HCT116 (cell line): ENCODE results near the gene ARSI. TPM values are rescaled to one million over a fixed set of nuclear protein-coding genes. Genes with fewer than 3 reads are reported as not detected.

Experiments
- ATAC-seq: fragments of 200-7000 bp; cut with Tn5 transposase; 2 replicates; pipeline ENCODE4 v1.9.1; 2020; ENCODE audit warnings: mild to moderate bottlenecking, moderate library complexity
- BruUV-seq: library from RNA; stranded (reverse); fragments of 400-500 nt; replicated peaks from 2 replicates; lab custom pipeline; 2021; lab: Mats Ljungman, UMichigan
- CTCF ChIA-PET: fragments of 300-600 bp; sonication (Branson Sonifier 250); formaldehyde crosslinking; loops from one replicate; lab custom pipeline; 2021; ENCODE audit warnings: antibody characterized with exemption; lab: Charles Lee
- POLR2A ChIA-PET: fragments of 300-600, 350-600 bp; sonication (Branson Sonifier 250); formaldehyde crosslinking; loops from one replicate; lab custom pipeline; 2021; ENCODE audit warnings: antibody characterized with exemption; lab: Charles Lee
- RAD21 ChIA-PET, 2 experiments: fragments of 300-600 bp; sonication (Branson Sonifier 250); formaldehyde crosslinking; loops; one replicate each; lab custom pipeline; 2023; ENCODE audit warnings: low total read pairs in 2 of 2; ENCODE audit not compliant: uncharacterized antibody in 2 of 2, unreplicated experiment in 2 of 2, low non-redundant PET in 1 of 2; lab: Charles Lee
- DNase-seq: peaks from one replicate; pipeline ENCODE4 v3.0.0-alpha.2; 2010; ENCODE audit warnings: low read depth, low spot score
- H2AFZ ChIP-seq: fragments of 200-600 bp; shearing (Covaris generic), sonication (generic); 2 replicates; pipeline ENCODE4 v1.6.1; 2017; ENCODE audit warnings: low read depth, mixed run types, mixed read lengths, antibody characterized with exemption, low read length; ENCODE audit not compliant: poor library complexity, severe bottlenecking
- H3K27ac ChIP-seq: 2 replicates; pipeline ENCODE4 v1.5.1; 2012; ENCODE audit warnings: low read depth, low read length
- H3K27me3 ChIP-seq: fragments of 200-600 bp; sonication (generic); 2 replicates; pipeline ENCODE4 v1.6.1; 2016; ENCODE audit warnings: mixed run types, low read length, mixed read lengths; ENCODE audit not compliant: insufficient read depth
- H3K36me3 ChIP-seq, 2 experiments: fragments of 200-500 bp in 1 of 2; fragments of 200-600 bp in 1 of 2; sonication (Bioruptor generic) in 1 of 2; sonication (generic) in 1 of 2; 2 replicates each; pipeline versions ENCODE4 v1.5.1 to v1.6.1; 2014 to 2016; ENCODE audit warnings: low read length in 2 of 2, inconsistent platforms in 1 of 2, mixed read lengths in 1 of 2, mixed run types in 1 of 2; ENCODE audit not compliant: insufficient read depth in 2 of 2, control insufficient read depth in 1 of 2
- H3K4me1 ChIP-seq, 2 experiments: fragments of 200-600 bp in 1 of 2; sonication (generic) in 1 of 2; 2 replicates each; pipeline versions ENCODE4 v1.5.1 to v1.6.1; 2012 to 2017; ENCODE audit warnings: low read length in 2 of 2, inconsistent platforms in 1 of 2, mild to moderate bottlenecking in 1 of 2, mixed read lengths in 1 of 2, mixed run types in 1 of 2, moderate library complexity in 1 of 2; ENCODE audit not compliant: insufficient read depth in 2 of 2, control insufficient read depth in 1 of 2
- H3K4me2 ChIP-seq: fragments of 200-600 bp; sonication (generic); 2 replicates; pipeline ENCODE4 v1.6.1; 2017; ENCODE audit warnings: mixed run types, low read length, mixed read lengths
- H3K4me3 ChIP-seq, 2 experiments: fragments of 200-600 bp in 1 of 2; sonication (generic) in 1 of 2; replicated peaks in 1 of 2; 2 replicates each; pipeline ENCODE4 v1.5.1; 2011 to 2016; ENCODE audit warnings: low read length in 2 of 2, control low read depth in 1 of 2, low read depth in 1 of 2, mild to moderate bottlenecking in 1 of 2, mixed read lengths in 1 of 2, mixed run types in 1 of 2
- H3K79me2 ChIP-seq: fragments of 200-600 bp; sonication (generic); 2 replicates; pipeline ENCODE4 v1.6.1; 2017; ENCODE audit warnings: mild to moderate bottlenecking, mixed run types, low read length, moderate library complexity, mixed read lengths; ENCODE audit not compliant: insufficient read depth
- H3K9ac ChIP-seq: fragments of 200-600 bp; sonication (generic); 2 replicates; pipeline ENCODE4 v1.6.1; 2016; ENCODE audit warnings: low read length, mixed read lengths
- H3K9me2 ChIP-seq: fragments of 200-600 bp; sonication (generic), shearing (Covaris generic); 2 replicates; pipeline ENCODE4 v1.6.1; 2017; ENCODE audit warnings: mixed run types, mild to moderate bottlenecking, moderate library complexity; ENCODE audit not compliant: insufficient read depth
- H3K9me3 ChIP-seq, 2 experiments: fragments of 200-500 bp in 1 of 2; fragments of 200-600 bp in 1 of 2; sonication (Bioruptor generic) in 1 of 2; sonication (generic) in 1 of 2; 2 replicates each; pipeline ENCODE4 v1.6.1; 2014 to 2017; ENCODE audit warnings: low read length in 2 of 2, mixed read lengths in 2 of 2, inconsistent platforms in 1 of 2, low read depth in 1 of 2, mild to moderate bottlenecking in 1 of 2, mixed run types in 1 of 2, moderate library complexity in 1 of 2; ENCODE audit not compliant: control insufficient read depth in 1 of 2, insufficient read depth in 1 of 2
- H4K20me1 ChIP-seq: fragments of 200-600 bp; sonication (generic), shearing (Covaris generic); 2 replicates; pipeline ENCODE4 v1.6.1; 2017; ENCODE audit warnings: mixed run types, mild to moderate bottlenecking, moderate library complexity; ENCODE audit not compliant: insufficient read depth
- CEBPB ChIP-seq: IDR thresholded peaks from 2 replicates; pipeline ENCODE4 v1.6.1; 2012; ENCODE audit warnings: low read depth
- EZH2 ChIP-seq: fragments of 200-600 bp; sonication (generic); IDR thresholded peaks from 2 replicates; pipeline ENCODE4 v1.6.1; 2017; ENCODE audit warnings: antibody characterized with exemption, mixed run types
- POLR2AphosphoS5 ChIP-seq: IDR thresholded peaks from 2 replicates; pipeline ENCODE4 v1.6.1; 2011; ENCODE audit warnings: mild to moderate bottlenecking, low read depth, low read length, moderate library complexity
- RAD21 ChIP-seq: IDR thresholded peaks from 2 replicates; pipeline ENCODE4 v1.6.1; 2012; ENCODE audit warnings: low read depth, mild to moderate bottlenecking
- YY1 ChIP-seq: IDR thresholded peaks from 2 replicates; pipeline ENCODE4 v1.6.1; 2011; ENCODE audit warnings: low read length, low read depth, moderate library complexity, mild to moderate bottlenecking; ENCODE audit not compliant: insufficient replicate concordance; ENCODE audit errors: extremely low read depth
- ZBTB33 ChIP-seq: IDR thresholded peaks from 2 replicates; pipeline ENCODE4 v1.6.1; 2011; ENCODE audit warnings: mild to moderate bottlenecking, low read length, moderate library complexity; ENCODE audit not compliant: insufficient replicate concordance; ENCODE audit errors: extremely low read depth
- ZNF274 ChIP-seq: fragments of 200-500 bp; sonication (Bioruptor generic); IDR thresholded peaks from 2 replicates; pipeline ENCODE4 v1.6.1; 2014; ENCODE audit warnings: mild to moderate bottlenecking, low read depth, low read length, inconsistent platforms
- intact Hi-C: fragments of 100-400 bp; cut with micrococcal nuclease; formaldehyde crosslinking; loops from 2 replicates; pipeline ENCODE4 v1.10.0; 2022
- total RNA-seq: library from RNA; stranded (reverse); gene quantifications from one replicate; pipeline ENCODE4 v1.2.1, GENCODE V29; 2021; ENCODE audit not compliant: unreplicated experiment
- TF ChIP-seq, protein P1 (sequence below), 3 experiments: fragments of 200-600 bp in 1 of 3; sonication (generic) in 1 of 3; IDR thresholded peaks in 2 of 3; conservative IDR thresholded peaks in 1 of 3; 2 replicates each; pipeline ENCODE4 v1.5.1; 2012 to 2017; ENCODE audit warnings: low read depth in 2 of 3, low read length in 2 of 3, antibody characterized with exemption in 1 of 3, borderline replicate concordance in 1 of 3, control low read depth in 1 of 3, mild to moderate bottlenecking in 1 of 3, mixed read lengths in 1 of 3, mixed run types in 1 of 3, moderate library complexity in 1 of 3; ENCODE audit not compliant: insufficient read depth in 1 of 3
- TF ChIP-seq, protein P2 (sequence below): IDR thresholded peaks from 2 replicates; pipeline ENCODE4 v1.6.1; 2012

Gene ARSI
- total RNA-seq, 1 experiment from 2014 or later = 0.07 TPM

- ChIA-PET RAD21 (no interaction called here), CTCF (no interaction called here), POLR2A (no interaction called here)
- Histone ChIP-seq H3K36me3 (no peaks in the 10 kb centered on the region), H3K4me2 (no peak overlapping the region), H3K9me3 (no peaks in the 10 kb centered on the region), H3K4me1 (no peaks in the 10 kb centered on the region), H3K9ac (no peak overlapping the region), H4K20me1 (no peaks in the 10 kb centered on the region), H3K27me3 (no peaks in the 10 kb centered on the region), H3K9me2 (no peaks in the 10 kb centered on the region), H3K4me3 (no peak overlapping the region), H3K79me2 (no peaks in the 10 kb centered on the region), H3K27ac (no peak overlapping the region), H2AFZ (no peak overlapping the region)
- BruUV-seq = no TSS peak
- ATAC-seq (no peak), DNase-seq (no peak)
- TF ChIP-seq, protein P1, sequence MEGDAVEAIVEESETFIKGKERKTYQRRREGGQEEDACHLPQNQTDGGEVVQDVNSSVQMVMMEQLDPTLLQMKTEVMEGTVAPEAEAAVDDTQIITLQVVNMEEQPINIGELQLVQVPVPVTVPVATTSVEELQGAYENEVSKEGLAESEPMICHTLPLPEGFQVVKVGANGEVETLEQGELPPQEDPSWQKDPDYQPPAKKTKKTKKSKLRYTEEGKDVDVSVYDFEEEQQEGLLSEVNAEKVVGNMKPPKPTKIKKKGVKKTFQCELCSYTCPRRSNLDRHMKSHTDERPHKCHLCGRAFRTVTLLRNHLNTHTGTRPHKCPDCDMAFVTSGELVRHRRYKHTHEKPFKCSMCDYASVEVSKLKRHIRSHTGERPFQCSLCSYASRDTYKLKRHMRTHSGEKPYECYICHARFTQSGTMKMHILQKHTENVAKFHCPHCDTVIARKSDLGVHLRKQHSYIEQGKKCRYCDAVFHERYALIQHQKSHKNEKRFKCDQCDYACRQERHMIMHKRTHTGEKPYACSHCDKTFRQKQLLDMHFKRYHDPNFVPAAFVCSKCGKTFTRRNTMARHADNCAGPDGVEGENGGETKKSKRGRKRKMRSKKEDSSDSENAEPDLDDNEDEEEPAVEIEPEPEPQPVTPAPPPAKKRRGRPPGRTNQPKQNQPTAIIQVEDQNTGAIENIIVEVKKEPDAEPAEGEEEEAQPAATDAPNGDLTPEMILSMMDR (IDR thresholded peaks at IDR 0.05 in 2 of 3, conservative IDR thresholded peaks at IDR 0.05 in 1 of 3; ENCODE audit: borderline replicate concordance in 1 of 3, insufficient read depth in 1 of 3, low read depth in 2 of 3, low read length in 2 of 3) = no peak
- no peak for TF ChIP-seq POLR2AphosphoS5
- intact Hi-C loops = no loop called here
Measured at GRCh38 chr5:150249744-150250143, 53.0 kb downstream of the ARSI start.

DNA sequence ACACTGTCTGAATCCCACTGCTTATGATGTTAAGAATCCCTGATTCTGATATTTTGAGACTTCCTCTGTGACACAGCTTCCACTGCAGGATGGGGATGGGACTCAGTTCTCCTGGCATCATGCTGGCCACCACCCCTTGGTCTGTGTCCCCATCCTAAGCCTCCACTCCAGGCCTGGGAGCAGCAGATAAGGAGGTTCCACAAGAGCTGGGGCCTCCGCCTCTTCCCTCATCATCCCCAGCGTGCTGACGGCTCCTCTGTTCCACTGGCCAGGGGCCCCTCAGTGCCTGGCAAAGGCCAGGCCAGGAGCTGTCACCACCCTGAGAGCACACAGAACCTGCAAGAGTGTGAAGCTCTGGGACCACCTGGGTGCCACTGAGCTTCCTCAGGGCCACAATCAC lies 53.8 kb downstream of the ARSI start:
- Histone ChIP-seq H3K27ac (no peak overlapping the region), H3K4me1 (no peaks in the 10 kb centered on the region), H3K9me2 (no peaks in the 10 kb centered on the region), H3K9me3 (no peaks in the 10 kb centered on the region), H2AFZ (no peak overlapping the region), H4K20me1 (no peaks in the 10 kb centered on the region), H3K4me3 (no peak overlapping the region), H3K79me2 (no peaks in the 10 kb centered on the region), H3K36me3 (no peaks in the 10 kb centered on the region), H3K4me2 (no peak overlapping the region), H3K27me3 (no peaks in the 10 kb centered on the region), H3K9ac (no peak overlapping the region)
- no TSS peak for BruUV-seq
- ChIA-PET CTCF (no interaction called here), POLR2A (no interaction called here), RAD21 (no interaction called here)
- DNase-seq = no peak
- intact Hi-C loops = no loop called here
- no peak for ATAC-seq
- TF ChIP-seq YY1 (no peak), ZBTB33 (no peak), ZNF274 (no peak), RAD21 (no peak), CEBPB (no peak), EZH2 (no peak)
- TF ChIP-seq, protein P2, sequence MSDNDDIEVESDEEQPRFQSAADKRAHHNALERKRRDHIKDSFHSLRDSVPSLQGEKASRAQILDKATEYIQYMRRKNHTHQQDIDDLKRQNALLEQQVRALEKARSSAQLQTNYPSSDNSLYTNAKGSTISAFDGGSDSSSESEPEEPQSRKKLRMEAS = no peak
- TF ChIP-seq, protein P1 (IDR thresholded peaks at IDR 0.05 in 2 of 3, conservative IDR thresholded peaks at IDR 0.05 in 1 of 3; ENCODE audit: borderline replicate concordance in 1 of 3, insufficient read depth in 1 of 3, low read depth in 2 of 3, low read length in 2 of 3) = no peak
